Natural killer cell (primary cell): ENCODE data around the gene NRP1. TPM values are rescaled to one million over a fixed set of nuclear protein-coding genes. Genes with fewer than 3 reads are reported as not detected.

Source experiments
- ATAC-seq, 3 donors: fragments of 150-1000 bp in 2 of 3; fragments of 200-7000 bp in 1 of 3; cut with Tn5 transposase; 1 replicate in 1 of 3; 2 replicates in 2 of 3; pipeline ENCODE4 v1.10.0; 2021; ENCODE audit warnings: mild to moderate bottlenecking in 2 of 3, moderate library complexity in 2 of 3
- DNase-seq, 2 donors: peaks; one replicate each; pipeline versions ENCODE4 v3.0.0 to v3.0.0-alpha.2; 2013 to 2021; ENCODE audit warnings: mixed read lengths in 1 of 2
- H3K27ac ChIP-seq: one replicate; pipeline ENCODE4 v1.5.1; 2013; ENCODE audit warnings: mild to moderate bottlenecking, low read length
- H3K27me3 ChIP-seq: one replicate; pipeline ENCODE4 v1.6.1; 2013; ENCODE audit warnings: low read length; ENCODE audit not compliant: control insufficient read depth, insufficient read depth
- H3K36me3 ChIP-seq: one replicate; pipeline ENCODE4 v1.6.1; 2013; ENCODE audit warnings: low read length; ENCODE audit not compliant: control insufficient read depth, insufficient read depth
- H3K4me1 ChIP-seq: one replicate; pipeline ENCODE4 v1.6.1; 2013; ENCODE audit warnings: low read length; ENCODE audit not compliant: control insufficient read depth, insufficient read depth
- H3K4me3 ChIP-seq: one replicate; pipeline ENCODE4 v1.5.1; 2013; ENCODE audit warnings: low read length
- H3K9me3 ChIP-seq: one replicate; pipeline ENCODE4 v1.6.1; 2013; ENCODE audit warnings: low read length; ENCODE audit not compliant: control insufficient read depth, insufficient read depth
- H3K27ac Mint-ChIP-seq, 2 donors: one replicate each; pipeline ENCODE4 v1.8.0; 2022; ENCODE audit warnings: mild to moderate bottlenecking in 2 of 2, mixed read lengths in 2 of 2, moderate library complexity in 1 of 2
- H3K27me3 Mint-ChIP-seq, 2 donors: one replicate each; pipeline ENCODE4 v1.8.0; 2022; ENCODE audit warnings: low read depth in 2 of 2, mixed read lengths in 2 of 2
- H3K36me3 Mint-ChIP-seq: one replicate; pipeline ENCODE4 v1.8.0; 2022; ENCODE audit warnings: mixed read lengths
- H3K4me1 Mint-ChIP-seq, 2 donors: one replicate each; pipeline ENCODE4 v1.8.0; 2022; ENCODE audit warnings: mixed read lengths in 2 of 2
- H3K4me3 Mint-ChIP-seq: one replicate; pipeline ENCODE4 v1.8.0; 2022; ENCODE audit warnings: mild to moderate bottlenecking, moderate library complexity, mixed read lengths
- H3K9me3 Mint-ChIP-seq, 2 donors: one replicate each; pipeline ENCODE4 v1.8.0; 2022; ENCODE audit warnings: mixed read lengths in 2 of 2
- WGBS: methylation state at CpG from one replicate; pipeline ENCODE4 v1.1.7; 2013; ENCODE audit warnings: missing lambda C conversion rate; ENCODE audit not compliant: insufficient coverage; 5-methylcytosine and 5-hydroxymethylcytosine counted together
- intact Hi-C: fragments of 100-400 bp; cut with micrococcal nuclease; formaldehyde crosslinking; loops from one replicate; pipeline ENCODE4 v1.14.2; 2022
- total RNA-seq, 4 donors: library from RNA; stranded (reverse); fragments of 120-200 nt in 1 of 4; gene quantifications; one replicate each; pipeline versions ENCODE4 v1.2.3 to v1.2.4, GENCODE V29; 2013 to 2022
- TF ChIP-seq, protein P1 (sequence below): fragments of 200-600 bp; IDR thresholded peaks from one replicate; pipeline ENCODE4 v1.8.0; 2022; ENCODE audit warnings: antibody characterized with exemption

Gene NRP1
- total RNA-seq, 3 donors from 2014 or later (not counting 1 experiment from before 2014, with no cell fraction given) = 0.16 to 1.5 TPM; not detected in 1

DNA sequence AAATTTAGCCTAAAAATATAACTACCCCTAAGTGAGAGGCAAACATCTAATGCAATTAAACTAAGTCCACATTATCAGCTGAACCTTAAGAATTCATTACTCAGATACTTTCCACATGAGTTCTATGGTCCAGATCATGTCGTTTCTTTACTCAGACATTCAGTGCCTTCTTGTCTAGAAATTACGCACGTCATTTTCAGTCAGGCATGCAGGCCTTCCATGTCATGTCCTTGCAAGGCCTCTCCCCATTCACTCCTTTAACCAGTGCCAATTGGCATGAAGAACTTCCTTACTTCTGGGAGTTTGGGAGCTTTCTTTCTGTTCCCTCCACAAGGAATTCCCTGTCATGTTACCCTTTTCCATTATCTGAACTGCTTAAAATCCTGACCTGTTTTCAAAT lies 118.8 kb downstream of the NRP1 start:
- no peaks in the 10 kb centered on the region for H3K9me3 ChIP-seq
- intact Hi-C loops = no loop called here
- no peak overlapping the region for H3K4me3 ChIP-seq
- Mint-ChIP-seq H3K27ac (no peak overlapping the region), H3K4me3 (no peak overlapping the region), H3K9me3 (no peaks in the 10 kb centered on the region), H3K4me1 (peaks cover 10 to 16% of the 10 kb centered on the region in 2 donors), H3K27me3 (peaks cover 0 to 3% of the 10 kb centered on the region in 2 donors), H3K36me3 (no peaks in the 10 kb centered on the region)
- 85% methylated on average over 3 of the region's 3 CpGs for WGBS
- DNase-seq (no peak), ATAC-seq (no peak)
- no peaks in the 10 kb centered on the region for H3K27me3 ChIP-seq
- TF ChIP-seq, protein P1, sequence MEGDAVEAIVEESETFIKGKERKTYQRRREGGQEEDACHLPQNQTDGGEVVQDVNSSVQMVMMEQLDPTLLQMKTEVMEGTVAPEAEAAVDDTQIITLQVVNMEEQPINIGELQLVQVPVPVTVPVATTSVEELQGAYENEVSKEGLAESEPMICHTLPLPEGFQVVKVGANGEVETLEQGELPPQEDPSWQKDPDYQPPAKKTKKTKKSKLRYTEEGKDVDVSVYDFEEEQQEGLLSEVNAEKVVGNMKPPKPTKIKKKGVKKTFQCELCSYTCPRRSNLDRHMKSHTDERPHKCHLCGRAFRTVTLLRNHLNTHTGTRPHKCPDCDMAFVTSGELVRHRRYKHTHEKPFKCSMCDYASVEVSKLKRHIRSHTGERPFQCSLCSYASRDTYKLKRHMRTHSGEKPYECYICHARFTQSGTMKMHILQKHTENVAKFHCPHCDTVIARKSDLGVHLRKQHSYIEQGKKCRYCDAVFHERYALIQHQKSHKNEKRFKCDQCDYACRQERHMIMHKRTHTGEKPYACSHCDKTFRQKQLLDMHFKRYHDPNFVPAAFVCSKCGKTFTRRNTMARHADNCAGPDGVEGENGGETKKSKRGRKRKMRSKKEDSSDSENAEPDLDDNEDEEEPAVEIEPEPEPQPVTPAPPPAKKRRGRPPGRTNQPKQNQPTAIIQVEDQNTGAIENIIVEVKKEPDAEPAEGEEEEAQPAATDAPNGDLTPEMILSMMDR = no peak
- peaks cover 8% of the 10 kb centered on the region for H3K4me1 ChIP-seq
- H3K36me3 ChIP-seq = no peaks in the 10 kb centered on the region
- no peak overlapping the region for H3K27ac ChIP-seq

DNA sequence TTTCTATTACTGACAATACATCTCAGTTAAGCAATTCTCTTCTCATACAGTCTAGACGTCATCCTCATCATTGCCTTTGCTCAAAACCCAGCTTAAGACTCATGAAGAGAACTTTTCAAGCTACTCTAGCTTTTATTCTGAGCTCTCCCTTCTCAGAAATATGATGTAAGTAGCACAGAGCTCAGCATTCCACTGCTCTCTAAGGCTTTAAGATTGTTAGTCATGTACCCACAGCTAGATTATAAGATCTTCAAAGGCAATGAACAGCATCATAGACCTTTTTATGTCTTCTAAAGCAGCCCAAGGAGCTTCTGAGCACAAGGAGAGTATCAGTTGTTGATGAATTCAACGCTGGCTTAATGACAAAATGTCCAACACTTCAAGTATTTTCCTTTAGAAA lies 119.3 kb downstream of the NRP1 start:
- WGBS = 100% methylated on average over 1 of the region's 2 CpGs
- peaks cover 12 to 19% of the 10 kb centered on the region in 2 donors for H3K4me1 Mint-ChIP-seq
- Histone ChIP-seq H3K9me3 (no peaks in the 10 kb centered on the region), H3K36me3 (no peaks in the 10 kb centered on the region), H3K4me3 (no peak overlapping the region), H3K27ac (no peak overlapping the region), H3K27me3 (no peaks in the 10 kb centered on the region), H3K4me1 (peaks cover 8% of the 10 kb centered on the region)
- H3K4me3 Mint-ChIP-seq = no peak overlapping the region
- intact Hi-C loops = no loop called here
- TF ChIP-seq, protein P1 = no peak
- no peaks in the 10 kb centered on the region for H3K9me3 Mint-ChIP-seq
- no peak for ATAC-seq
- peaks cover 0 to 3% of the 10 kb centered on the region in 2 donors for H3K27me3 Mint-ChIP-seq
- DNase-seq = no peak
- no peak overlapping the region for H3K27ac Mint-ChIP-seq
- H3K36me3 Mint-ChIP-seq = no peaks in the 10 kb centered on the region

DNA sequence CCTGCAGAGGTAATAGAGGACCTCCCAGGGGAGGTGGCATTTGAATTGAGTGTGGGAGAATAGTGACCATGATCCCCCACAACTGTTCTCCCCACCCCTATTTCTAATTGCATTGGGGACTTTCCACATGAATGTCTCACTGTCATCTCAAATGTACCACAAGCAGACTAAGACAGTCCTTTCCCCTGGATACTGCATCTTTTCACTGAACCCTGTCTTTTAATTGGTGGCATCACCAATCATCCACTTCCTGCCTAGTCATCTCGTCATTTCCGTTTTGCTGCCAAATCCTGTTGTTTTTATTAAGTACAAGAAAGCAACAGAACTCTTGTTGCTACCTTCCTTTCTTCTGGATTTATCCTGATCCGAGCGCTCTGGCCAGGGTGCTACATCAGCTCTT lies 120.3 kb downstream of the NRP1 start:
- no peak overlapping the region for H3K4me3 Mint-ChIP-seq
- no peak overlapping the region for H3K4me3 ChIP-seq
- peak in 1 of 2 donors; percentile 53 for DNase-seq
- peaks cover 12 to 19% of the 10 kb centered on the region in 2 donors for H3K4me1 Mint-ChIP-seq
- ATAC-seq = peak; percentile 56 to 69 (median 61)
- intact Hi-C loops = no loop called here
- H3K9me3 ChIP-seq = no peaks in the 10 kb centered on the region
- H3K27ac Mint-ChIP-seq = no peak overlapping the region
- H3K27ac ChIP-seq = no peak overlapping the region
- H3K4me1 ChIP-seq = peaks cover 8% of the 10 kb centered on the region
- peaks cover 0 to 3% of the 10 kb centered on the region in 2 donors for H3K27me3 Mint-ChIP-seq
- H3K36me3 ChIP-seq = no peaks in the 10 kb centered on the region
- 88% methylated on average over 4 of the region's 4 CpGs for WGBS
- TF ChIP-seq, protein P1 = no peak
- no peaks in the 10 kb centered on the region for H3K27me3 ChIP-seq
- no peaks in the 10 kb centered on the region for H3K36me3 Mint-ChIP-seq
- no peaks in the 10 kb centered on the region for H3K9me3 Mint-ChIP-seq

DNA sequence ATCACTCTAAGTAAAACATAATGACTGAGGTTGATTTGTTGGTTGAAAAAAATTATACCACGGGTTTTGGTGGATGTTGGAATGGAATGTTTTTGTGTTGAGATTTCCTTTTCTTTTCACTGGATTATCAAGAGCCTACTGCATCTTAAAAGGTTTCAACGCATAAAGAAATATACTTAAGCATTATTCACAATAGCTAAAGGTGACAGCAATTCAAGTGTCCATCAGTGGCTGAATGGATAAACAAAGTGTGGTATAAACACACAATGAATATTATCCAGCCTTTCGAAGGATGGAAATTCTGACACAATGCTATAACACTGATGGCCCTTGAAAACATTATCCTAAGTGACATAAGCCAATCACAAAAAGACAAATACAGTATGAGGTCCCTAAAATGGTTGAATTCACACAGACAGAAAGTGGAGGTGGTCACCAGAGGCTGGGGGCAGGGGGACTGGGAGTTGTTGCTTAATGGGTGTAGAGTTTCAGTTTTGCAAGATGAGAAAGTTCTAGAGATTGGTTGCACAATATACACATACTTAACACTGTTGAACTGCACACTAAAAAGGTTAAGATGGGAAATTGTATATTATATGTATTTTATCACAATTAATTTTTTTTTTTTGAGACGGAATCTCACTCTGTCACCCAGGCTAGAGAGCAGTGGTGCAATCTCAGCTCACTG lies 122.3 kb downstream of the NRP1 start:
- no peak overlapping the region for H3K4me3 ChIP-seq
- TF ChIP-seq, protein P1 = no peak
- H3K27ac Mint-ChIP-seq = no peak overlapping the region
- WGBS = 92% methylated on average over 2 of the region's 4 CpGs
- no peaks in the 10 kb centered on the region for H3K9me3 Mint-ChIP-seq
- H3K4me1 ChIP-seq = peaks cover 8% of the 10 kb centered on the region
- H3K27me3 ChIP-seq = no peaks in the 10 kb centered on the region
- H3K4me1 Mint-ChIP-seq = peaks cover 12 to 19% of the 10 kb centered on the region in 2 donors
- H3K4me3 Mint-ChIP-seq = no peak overlapping the region
- no peaks in the 10 kb centered on the region for H3K36me3 ChIP-seq
- H3K27ac ChIP-seq = no peak overlapping the region
- DNase-seq = no peak
- ATAC-seq = no peak
- H3K27me3 Mint-ChIP-seq = no peaks in the 10 kb centered on the region
- H3K9me3 ChIP-seq = no peaks in the 10 kb centered on the region
- intact Hi-C loops = no loop called here
- no peaks in the 10 kb centered on the region for H3K36me3 Mint-ChIP-seq
